EL (cell line): ENCODE results near the gene HDDC2.

Experiments used
- DNase-seq: peaks from one replicate; pipeline ENCODE4 v3.0.0-alpha.2; 2016

Gene HDDC2

GRCh38 chr6:125301435-125302391 is at the start of gene HDDC2:
HDDC2 (minus strand) TSS chr6:125301967; CDS start chr6:125301932, 35 bp downstream.
- peak; percentile 79 for DNase-seq

- no peak for DNase-seq
Observed at GRCh38 chr6:125346926-125347563, 45.3 kb upstream of the HDDC2 start.

GRCh38 chr6:125346201-125346925 is 44.6 kb upstream of the HDDC2 start:
- no peak for DNase-seq

GRCh38 chr6:125341460-125341859 is 39.7 kb upstream of the HDDC2 start:
- no peak for DNase-seq

GRCh38 chr6:125340991-125341390 is 39.2 kb upstream of the HDDC2 start:
- no peak for DNase-seq

GRCh38 chr6:125340175-125340835 is 38.5 kb upstream of the HDDC2 start:
- DNase-seq: no peak

GRCh38 chr6:125339653-125340052 is 37.9 kb upstream of the HDDC2 start:
- DNase-seq: no peak

GRCh38 chr6:125338381-125338780 is 36.6 kb upstream of the HDDC2 start:
- DNase-seq: no peak

GRCh38 chr6:125337706-125338105 is 35.9 kb upstream of the HDDC2 start:
- DNase-seq: no peak

GRCh38 chr6:125332664-125333063 is 30.9 kb upstream of the HDDC2 start:
- DNase-seq: no peak

- DNase-seq: no peak
Observed at GRCh38 chr6:125325586-125325985, 23.8 kb upstream of the HDDC2 start.

GRCh38 chr6:125323376-125323775 is 21.6 kb upstream of the HDDC2 start:
- DNase-seq: no peak

GRCh38 chr6:125316621-125317020 is 14.9 kb upstream of the HDDC2 start:
- DNase-seq: no peak

GRCh38 chr6:125315548-125315947 is 13.8 kb upstream of the HDDC2 start:
- DNase-seq: no peak

GRCh38 chr6:125314009-125314581 is 12.3 kb upstream of the HDDC2 start:
- DNase-seq: peak; percentile 61

- no peak for DNase-seq
Observed at GRCh38 chr6:125312950-125313349, 11.2 kb upstream of the HDDC2 start.

GRCh38 chr6:125312478-125312877 is 10.7 kb upstream of the HDDC2 start:
- no peak for DNase-seq

GRCh38 chr6:125310994-125311649 is 9.4 kb upstream of the HDDC2 start:
- peak; percentile 58 for DNase-seq

- peak; percentile 28 for DNase-seq
Observed at GRCh38 chr6:125307964-125308615, 6.3 kb upstream of the HDDC2 start.

GRCh38 chr6:125307150-125307838 is 5.5 kb upstream of the HDDC2 start:
- DNase-seq: no peak

GRCh38 chr6:125306756-125307149 is 5.0 kb upstream of the HDDC2 start:
- no peak for DNase-seq
